Keratinocyte (primary cell): Measurements from ENCODE around the gene BLNK. TPM values are rescaled to one million over a fixed set of nuclear protein-coding genes. Genes with fewer than 3 reads are reported as not detected.

Experiments
- DNase-seq: peaks from one replicate; pipeline ENCODE4 v3.0.0-alpha.2; 2011; ENCODE audit warnings: low read depth, missing footprints, low spot score
- FAIRE-seq: peaks from 2 replicates; lab custom pipeline; 2011; peaks lifted over from hg19 to GRCh38; lab: Jason Lieb, UNC
- H2AFZ ChIP-seq: 2 replicates; pipeline ENCODE4 v1.6.0; 2012; ENCODE audit warnings: low read length, control low read depth, inconsistent platforms; ENCODE audit not compliant: control insufficient read depth
- H3K27ac ChIP-seq: 2 replicates; pipeline ENCODE4 v1.5.1; 2011; ENCODE audit warnings: low read length; ENCODE audit not compliant: control insufficient read depth, insufficient read depth
- H3K27me3 ChIP-seq: 3 replicates; pipeline ENCODE4 v1.6.0; 2011; ENCODE audit warnings: low read length; ENCODE audit not compliant: control insufficient read depth, insufficient read depth; ENCODE audit errors: extremely low read depth
- H3K36me3 ChIP-seq, 2 experiments: 2 replicates in 1 of 2; 3 replicates in 1 of 2; pipeline ENCODE4 v1.5.1; 2011; ENCODE audit warnings: low read length in 2 of 2, mild to moderate bottlenecking in 1 of 2; ENCODE audit not compliant: control insufficient read depth in 2 of 2, insufficient read depth in 2 of 2; ENCODE audit errors: extremely low read depth in 1 of 2
- H3K4me1 ChIP-seq: 3 replicates; pipeline ENCODE4 v1.5.1; 2011; ENCODE audit warnings: low read length; ENCODE audit not compliant: control insufficient read depth, insufficient read depth; ENCODE audit errors: extremely low read depth
- H3K4me2 ChIP-seq: 3 replicates; pipeline ENCODE4 v1.6.0; 2011; ENCODE audit warnings: low read depth, low read length; ENCODE audit not compliant: control insufficient read depth, insufficient read depth; ENCODE audit errors: extremely low read depth
- H3K4me3 ChIP-seq, 3 experiments: fragments of 200-600 bp in 1 of 3; sonication (generic) in 1 of 3; 2 replicates in 2 of 3; 3 replicates in 1 of 3; pipeline ENCODE4 v1.5.1; 2011 to 2016; ENCODE audit warnings: low read length in 3 of 3, mild to moderate bottlenecking in 3 of 3, control low read depth in 2 of 3, inconsistent platforms in 1 of 3, low read depth in 1 of 3, mixed read lengths in 1 of 3, mixed run types in 1 of 3, moderate library complexity in 1 of 3; ENCODE audit not compliant: control insufficient read depth in 2 of 3, insufficient read depth in 2 of 3; ENCODE audit errors: extremely low read depth in 1 of 3
- H3K79me2 ChIP-seq: 2 replicates; pipeline ENCODE4 v1.6.0; 2012; ENCODE audit warnings: low read length; ENCODE audit not compliant: control insufficient read depth, insufficient read depth
- H3K9ac ChIP-seq: 3 replicates; pipeline ENCODE4 v1.6.0; 2011; ENCODE audit warnings: low read length; ENCODE audit not compliant: control insufficient read depth, insufficient read depth; ENCODE audit errors: extremely low read depth
- H3K9me1 ChIP-seq: 3 replicates; pipeline ENCODE4 v1.6.0; 2011; ENCODE audit warnings: low read length; ENCODE audit not compliant: control insufficient read depth, insufficient read depth; ENCODE audit errors: extremely low read depth
- H3K9me3 ChIP-seq: 2 replicates; pipeline ENCODE4 v1.5.1; 2012; ENCODE audit warnings: low read depth, low read length; ENCODE audit not compliant: control insufficient read depth
- H4K20me1 ChIP-seq: 3 replicates; pipeline ENCODE4 v1.6.0; 2011; ENCODE audit warnings: low read length; ENCODE audit not compliant: control insufficient read depth, insufficient read depth; ENCODE audit errors: extremely low read depth
- EZH2 ChIP-seq: IDR thresholded peaks from one replicate; pipeline ENCODE4 v1.6.1; 2012; ENCODE audit warnings: inconsistent platforms, mild to moderate bottlenecking, low read length, moderate library complexity
- dilution Hi-C: fragments of 300-500 bp; cut with MboI; formaldehyde crosslinking; loops from one replicate; pipeline ENCODE4 v1.7.0; 2020; ENCODE audit warnings: low sequenced_read_pairs; ENCODE audit not compliant: extremely low pct_ligation_motif_present
- polyA plus RNA-seq, 5 experiments: library from polyadenylated mRNA; depleted of rRNA in 3 of 5; stranded (reverse) in 3 of 5; stranded (forward) in 1 of 5; unstranded in 1 of 5; fragments of >200 nt; gene quantifications; 1 replicate in 1 of 5; 2 replicates in 3 of 5; 3 replicates in 1 of 5; pipeline versions ENCODE4 v1.2.1 to v1.2.3, GENCODE V29; 2011 to 2012; ENCODE audit warnings: missing spikeins in 2 of 5, low read depth in 1 of 5, low replicate concordance in 1 of 5
- TF ChIP-seq, protein P1 (sequence below), 3 experiments: IDR thresholded peaks in 1 of 3; conservative IDR thresholded peaks in 1 of 3; optimal IDR thresholded peaks in 1 of 3; 2 replicates in 2 of 3; 3 replicates in 1 of 3; pipeline versions ENCODE3 to v1.5.1; 2011; ENCODE audit warnings: low read length in 3 of 3, mild to moderate bottlenecking in 3 of 3, moderate library complexity in 2 of 3, control low read depth in 1 of 3, inconsistent platforms in 1 of 3; ENCODE audit not compliant: insufficient read depth in 2 of 3; ENCODE audit errors: extremely low read depth in 1 of 3

The BLNK gene
- polyA plus RNA-seq, 1 donor (not counting 4 experiments of a cell fraction or from before 2014, with no cell fraction given), result 2.2 TPM

DNA sequence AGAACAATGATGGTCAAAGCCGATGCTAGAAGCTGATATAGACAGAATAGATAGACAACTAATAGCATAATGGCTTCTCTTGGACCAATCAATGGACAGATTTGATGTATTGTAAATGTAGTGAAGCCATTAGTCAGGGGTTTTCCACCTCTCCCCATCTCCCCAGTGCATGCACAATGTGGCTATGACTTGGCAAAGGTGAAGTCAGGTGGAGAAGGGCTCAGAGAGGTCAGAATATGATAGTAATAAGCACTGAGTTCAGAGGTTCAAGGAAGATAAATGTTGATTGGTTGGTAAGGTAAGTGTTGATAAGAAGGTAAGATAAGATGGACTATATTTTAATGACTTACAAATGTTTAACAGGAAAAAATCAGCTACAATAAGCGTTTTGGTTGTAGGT lies 28.5 kb downstream of the BLNK start:
- Histone ChIP-seq H4K20me1 (no peaks in the 10 kb centered on the region), H3K27ac (no peak overlapping the region), H3K36me3 (no peaks in the 10 kb centered on the region), H3K9ac (no peak overlapping the region), H3K79me2 (no peaks in the 10 kb centered on the region), H2AFZ (no peak overlapping the region), H3K9me3 (no peaks in the 10 kb centered on the region), H3K4me3 (no peak overlapping the region), H3K9me1 (no peaks in the 10 kb centered on the region), H3K27me3 (no peaks in the 10 kb centered on the region), H3K4me1 (no peaks in the 10 kb centered on the region), H3K4me2 (no peak overlapping the region)
- TF ChIP-seq, protein P1, sequence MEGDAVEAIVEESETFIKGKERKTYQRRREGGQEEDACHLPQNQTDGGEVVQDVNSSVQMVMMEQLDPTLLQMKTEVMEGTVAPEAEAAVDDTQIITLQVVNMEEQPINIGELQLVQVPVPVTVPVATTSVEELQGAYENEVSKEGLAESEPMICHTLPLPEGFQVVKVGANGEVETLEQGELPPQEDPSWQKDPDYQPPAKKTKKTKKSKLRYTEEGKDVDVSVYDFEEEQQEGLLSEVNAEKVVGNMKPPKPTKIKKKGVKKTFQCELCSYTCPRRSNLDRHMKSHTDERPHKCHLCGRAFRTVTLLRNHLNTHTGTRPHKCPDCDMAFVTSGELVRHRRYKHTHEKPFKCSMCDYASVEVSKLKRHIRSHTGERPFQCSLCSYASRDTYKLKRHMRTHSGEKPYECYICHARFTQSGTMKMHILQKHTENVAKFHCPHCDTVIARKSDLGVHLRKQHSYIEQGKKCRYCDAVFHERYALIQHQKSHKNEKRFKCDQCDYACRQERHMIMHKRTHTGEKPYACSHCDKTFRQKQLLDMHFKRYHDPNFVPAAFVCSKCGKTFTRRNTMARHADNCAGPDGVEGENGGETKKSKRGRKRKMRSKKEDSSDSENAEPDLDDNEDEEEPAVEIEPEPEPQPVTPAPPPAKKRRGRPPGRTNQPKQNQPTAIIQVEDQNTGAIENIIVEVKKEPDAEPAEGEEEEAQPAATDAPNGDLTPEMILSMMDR (optimal IDR thresholded peaks at IDR 0.05 in 1 of 3, IDR thresholded peaks at IDR 0.05 in 1 of 3, conservative IDR thresholded peaks at IDR 0.05 in 1 of 3; ENCODE audit: extremely low read depth in 1 of 3, insufficient read depth in 2 of 3, low read length in 3 of 3), result no peak
- no peak for TF ChIP-seq EZH2
- dilution Hi-C loops, result no loop called here
- FAIRE-seq (no peak), DNase-seq (no peak)

DNA sequence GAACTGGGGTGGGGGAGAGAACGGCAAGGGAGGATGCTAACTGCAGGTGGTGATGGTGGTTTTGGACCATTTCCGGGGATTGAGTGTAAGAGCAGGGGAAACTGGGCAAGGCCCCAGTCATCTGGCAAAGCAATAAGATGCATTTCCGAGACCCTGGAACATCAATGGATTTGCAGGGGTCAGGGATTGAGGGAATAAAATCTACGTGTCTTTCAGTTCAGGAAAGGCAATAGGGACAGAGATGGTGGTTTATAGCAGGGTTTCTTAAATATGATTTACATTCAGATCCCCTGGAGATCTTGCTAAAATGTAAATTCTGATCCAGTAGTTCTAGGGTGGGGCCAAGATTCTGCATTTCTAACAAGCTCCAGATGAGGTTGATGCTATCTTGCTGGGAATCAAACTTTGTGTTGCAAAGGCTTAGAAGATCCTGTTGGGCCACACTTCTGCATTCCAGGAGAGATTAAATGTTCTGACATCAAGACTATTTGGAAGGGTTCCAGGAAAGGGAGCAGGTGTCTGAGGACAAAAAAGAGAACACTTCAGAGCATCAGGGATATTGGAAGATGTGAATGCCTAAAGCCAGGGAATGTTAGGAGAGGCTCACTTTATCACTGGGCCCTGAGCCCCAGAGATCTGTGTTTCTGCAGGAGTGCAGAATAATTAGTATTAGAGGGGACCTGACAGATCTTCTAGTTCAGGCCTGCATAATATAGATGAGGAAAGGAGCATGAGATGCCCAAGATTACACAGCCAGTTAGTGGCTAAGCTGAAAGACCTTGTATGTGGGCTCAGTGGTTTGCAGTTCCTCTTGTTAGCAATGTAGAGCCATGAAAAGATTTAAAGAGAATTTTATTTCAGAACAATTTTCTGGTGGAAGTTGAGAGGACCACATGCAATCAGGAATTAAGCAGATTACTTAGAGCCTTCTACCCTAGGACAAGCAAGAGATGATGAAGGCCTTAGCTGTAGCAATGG lies 32.4 kb downstream of the BLNK start:
- H3K4me2 ChIP-seq, result no peak overlapping the region
- TF ChIP-seq, protein P1 (optimal IDR thresholded peaks at IDR 0.05 in 1 of 3, IDR thresholded peaks at IDR 0.05 in 1 of 3, conservative IDR thresholded peaks at IDR 0.05 in 1 of 3; ENCODE audit: extremely low read depth in 1 of 3, insufficient read depth in 2 of 3, low read length in 3 of 3), result no peak
- TF ChIP-seq EZH2, result no peak
- H3K79me2 ChIP-seq, result no peaks in the 10 kb centered on the region
- no peaks in the 10 kb centered on the region for H3K4me1 ChIP-seq
- DNase-seq, result no peak
- H3K9me1 ChIP-seq, result no peaks in the 10 kb centered on the region
- no peaks in the 10 kb centered on the region for H3K27me3 ChIP-seq
- H4K20me1 ChIP-seq, result no peaks in the 10 kb centered on the region
- H3K27ac ChIP-seq, result no peak overlapping the region
- no peaks in the 10 kb centered on the region for H3K9me3 ChIP-seq
- H2AFZ ChIP-seq, result no peak overlapping the region
- no peaks in the 10 kb centered on the region for H3K36me3 ChIP-seq
- H3K4me3 ChIP-seq, result no peak overlapping the region
- H3K9ac ChIP-seq, result no peak overlapping the region
- no peak for FAIRE-seq
- dilution Hi-C loops, result no loop called here
